Activated CD4-positive, alpha-beta T cell treated with anti-CD3 and anti-CD28 coated beads, Interleukin-2, amount 50 U/mL, for 48 hours (primary cell): ENCODE measurements around the gene PXDC1.
"Not testable (repeated sequence)": the region's sequence is repeated elsewhere in the genome, so short reads cannot be mapped to it uniquely, and the experiment has no call there.

Experiments used
- DNase-seq, 2 experiments: peaks; one replicate each; pipeline ENCODE4 v3.0.0-alpha.2; 2020

PXDC1 gene

GRCh38 chr6:3707751-3708412 is 43.6 kb downstream of the PXDC1 start:
- no peak for DNase-seq

DNA sequence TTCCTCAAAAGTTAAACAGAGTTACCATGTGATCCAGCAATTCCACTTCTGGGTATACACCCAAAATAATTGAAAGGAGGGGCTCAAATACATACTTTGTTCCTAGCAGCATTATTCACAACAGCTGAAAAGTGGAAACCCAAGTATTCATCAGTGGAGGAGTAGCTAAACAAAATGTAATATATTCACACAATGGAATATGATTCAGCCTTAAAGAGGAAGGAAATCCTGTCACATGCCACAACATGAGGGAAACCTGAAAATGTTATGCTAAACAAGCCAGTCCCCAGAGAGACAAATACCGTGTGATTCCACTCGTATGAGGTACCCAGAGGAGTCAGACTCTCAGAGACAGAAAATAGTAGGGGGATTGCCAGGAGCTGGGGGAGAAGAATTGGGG is 44.5 kb downstream of the PXDC1 start:
- no peak for DNase-seq

GRCh38 chr6:3706547-3706946 is 45.0 kb downstream of the PXDC1 start:
- no peak for DNase-seq

DNA sequence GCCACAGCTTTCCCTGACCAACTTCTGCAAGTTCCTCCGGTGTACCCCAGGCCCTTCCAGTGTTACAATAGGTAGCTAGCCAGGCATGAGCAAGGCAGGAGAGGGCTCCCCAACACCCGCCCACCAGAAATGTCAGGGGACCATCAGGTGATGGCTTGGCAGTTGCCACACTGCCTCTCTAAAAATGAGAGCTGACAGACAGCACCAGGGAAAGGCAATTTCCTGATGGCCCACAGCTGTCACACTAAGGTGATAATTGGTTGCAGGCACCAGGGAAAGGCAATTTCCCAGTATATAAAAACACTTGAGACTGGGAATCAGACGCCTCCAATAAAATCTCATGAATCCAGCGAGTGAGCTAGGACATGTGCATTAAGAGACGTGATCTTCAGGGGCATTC is 49.9 kb downstream of the PXDC1 start:
- no peak for DNase-seq

GRCh38 chr6:3699231-3699630 is 52.3 kb downstream of the PXDC1 start:
- DNase-seq: no peak

DNA sequence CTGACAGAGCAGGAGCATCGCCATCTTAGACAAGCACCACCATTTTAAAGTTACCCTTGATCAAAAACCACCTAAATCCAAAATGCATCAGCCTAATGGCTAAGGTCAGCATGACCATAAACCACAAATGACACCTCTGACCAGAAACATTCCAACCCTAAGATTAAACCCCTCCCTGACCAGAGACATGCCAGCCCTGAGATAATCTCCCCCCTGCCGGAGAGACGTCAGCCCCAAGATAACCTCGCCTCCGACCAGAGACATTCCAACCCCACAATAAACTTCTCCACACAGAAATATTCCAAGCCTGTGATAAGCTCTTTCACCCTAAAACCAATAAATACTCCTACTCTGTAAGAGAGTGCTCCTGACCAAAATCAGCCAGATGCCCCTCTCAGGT is 53.5 kb downstream of the PXDC1 start:
- DNase-seq: no peak

- no peak for DNase-seq
Measured at GRCh38 chr6:3697609-3698008, 53.9 kb downstream of the PXDC1 start.

GRCh38 chr6:3696525-3697088 is 54.9 kb downstream of the PXDC1 start:
- DNase-seq: no peak

DNA sequence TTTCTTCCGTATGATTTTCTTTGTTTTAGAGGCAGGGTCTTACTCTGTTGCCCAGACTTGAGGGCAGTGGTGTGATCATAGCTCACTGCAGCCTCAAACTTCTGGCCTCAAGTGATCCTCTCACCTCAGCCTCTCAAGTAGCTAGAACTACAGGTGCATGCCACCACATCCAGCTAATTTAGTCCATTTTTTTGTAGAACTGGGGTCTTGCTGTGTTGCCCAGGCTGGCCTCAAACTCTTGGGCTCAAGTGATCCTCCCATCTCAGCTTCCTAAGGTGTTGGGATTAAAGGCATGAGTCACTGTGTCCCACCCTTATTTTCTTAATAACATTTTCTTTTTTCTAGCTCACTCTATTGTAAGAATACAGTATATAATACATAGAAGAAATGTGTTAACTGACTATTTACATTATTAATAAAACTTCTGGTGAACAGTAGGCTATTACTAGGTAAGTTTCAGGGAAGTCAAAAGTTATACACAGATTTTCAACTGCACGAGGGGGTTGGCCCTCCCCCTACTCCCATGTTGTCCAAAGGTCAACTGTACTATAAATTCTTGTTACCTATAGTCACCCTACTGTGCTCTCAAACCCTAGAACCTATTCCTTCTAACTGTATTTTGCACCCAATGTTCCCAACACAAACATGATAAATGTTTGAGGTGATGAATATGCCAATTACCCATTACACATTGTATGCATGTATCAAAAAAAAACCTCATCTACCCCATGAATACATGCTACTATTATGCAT is 56.3 kb downstream of the PXDC1 start:
- DNase-seq: no peak

- DNase-seq: no peak
Measured at GRCh38 chr6:3693831-3694230, 57.7 kb downstream of the PXDC1 start.

DNA sequence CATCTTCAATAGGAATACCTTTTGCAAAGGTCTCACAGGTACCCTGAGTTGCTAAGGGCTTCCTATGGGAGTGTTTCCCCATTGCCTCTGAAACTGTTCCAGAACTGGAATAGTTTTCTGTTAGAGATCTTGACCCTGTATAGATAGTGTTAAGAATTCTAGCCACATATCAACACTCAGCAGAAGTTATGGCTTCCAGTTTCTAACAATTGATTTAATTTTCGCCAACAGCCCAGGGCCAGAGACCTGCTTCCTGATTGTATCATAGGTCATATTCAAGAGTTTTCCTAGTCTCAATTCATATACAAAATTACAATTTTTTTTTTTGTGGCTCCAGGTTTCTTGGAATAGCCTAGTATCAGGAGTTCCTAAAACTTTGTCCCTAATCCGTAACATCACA is 61.0 kb downstream of the PXDC1 start:
- DNase-seq: no peak

GRCh38 chr6:3687847-3688246 is 63.7 kb downstream of the PXDC1 start:
- no peak for DNase-seq

DNA sequence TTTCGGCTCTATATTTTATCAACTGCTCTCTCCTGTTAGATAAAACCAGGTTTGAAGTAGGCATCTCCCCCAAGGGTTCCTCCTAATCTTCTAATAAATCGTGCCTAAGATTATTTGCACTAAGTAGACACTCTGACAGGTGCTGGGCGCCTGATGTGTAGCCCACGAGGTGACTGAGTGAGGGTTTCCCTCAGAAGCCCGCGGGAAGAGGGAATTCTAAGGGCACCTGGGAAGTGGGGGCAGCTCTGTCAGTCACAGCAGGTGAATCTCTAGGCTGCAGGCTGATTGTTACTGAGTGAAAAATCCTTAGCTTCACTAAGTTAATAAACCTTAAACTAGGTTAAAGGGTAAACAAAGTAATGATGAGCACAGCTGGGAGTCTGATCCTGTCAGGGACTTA is 68.2 kb downstream of the PXDC1 start:
- DNase-seq: no peak

DNA sequence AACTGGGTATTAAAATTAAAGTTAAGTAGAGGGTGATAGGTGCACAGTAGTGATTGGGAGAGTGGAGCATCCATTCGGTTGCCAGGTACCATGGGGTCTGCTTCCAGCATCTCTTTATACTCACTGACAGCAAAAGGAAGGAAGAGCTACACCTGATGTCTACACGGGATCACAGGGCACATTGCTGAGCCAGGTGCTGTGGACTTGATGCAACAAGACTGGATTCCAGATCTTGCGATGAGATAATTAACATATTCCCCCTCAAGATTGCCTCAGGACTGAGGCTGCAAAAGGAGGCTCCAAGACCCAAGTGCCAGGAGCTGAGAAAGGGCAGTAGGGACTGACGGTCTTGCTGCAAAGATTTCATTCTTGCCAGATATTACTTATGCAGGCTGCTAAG is 72.6 kb downstream of the PXDC1 start:
- DNase-seq: no peak

DNA sequence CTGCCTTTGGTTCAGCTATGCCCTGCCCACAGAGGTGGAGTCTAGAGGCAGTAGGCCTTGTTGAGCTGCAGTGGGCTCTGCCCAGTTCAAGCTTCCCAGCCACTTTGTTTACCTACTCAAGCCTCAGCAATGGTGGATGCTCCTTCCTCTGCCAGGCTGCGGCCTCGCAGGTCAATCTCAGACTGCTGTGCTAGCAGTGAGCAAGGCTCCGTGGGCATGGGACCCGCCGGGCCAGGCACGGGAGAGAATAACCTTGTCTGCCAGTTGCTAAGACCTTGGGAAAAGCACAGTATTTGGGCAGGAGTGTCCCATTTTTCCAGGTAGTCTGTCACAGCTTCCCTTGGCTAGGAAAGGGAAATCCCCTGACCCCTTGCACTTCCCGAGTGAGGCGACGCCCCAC is 73.8 kb downstream of the PXDC1 start:
- not testable (repeated sequence) for DNase-seq

DNA sequence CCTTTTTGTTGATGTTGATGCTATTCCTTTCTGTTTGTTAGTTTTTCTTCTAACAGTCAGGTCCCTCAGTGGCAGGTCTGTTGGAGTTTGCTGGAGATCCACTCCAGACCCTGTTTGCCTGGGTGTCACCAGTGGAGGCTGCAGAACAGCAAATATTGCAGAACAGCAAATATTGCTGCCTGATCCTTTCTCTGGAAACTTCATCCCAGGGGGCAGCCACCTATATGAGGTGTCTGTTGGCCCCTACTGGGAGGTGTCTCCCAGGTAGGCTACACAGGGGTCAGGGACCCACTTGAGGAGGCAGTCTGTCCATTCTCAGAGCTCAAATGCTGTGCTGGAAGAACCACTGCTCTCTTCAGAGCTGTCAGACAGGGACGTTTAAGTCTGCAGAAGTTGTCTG is 74.2 kb downstream of the PXDC1 start:
- not testable (repeated sequence) for DNase-seq
